HL-60/S4 (cell line): ENCODE data around the gene NES.

Experiments used
- in situ Hi-C: fragments of 300-500 bp; cut with MboI; formaldehyde crosslinking; loops from 2 replicates; pipeline ENCODE4 v1.14.3; 2022; ENCODE audit warnings: low sequenced_read_pairs

The NES gene

DNA sequence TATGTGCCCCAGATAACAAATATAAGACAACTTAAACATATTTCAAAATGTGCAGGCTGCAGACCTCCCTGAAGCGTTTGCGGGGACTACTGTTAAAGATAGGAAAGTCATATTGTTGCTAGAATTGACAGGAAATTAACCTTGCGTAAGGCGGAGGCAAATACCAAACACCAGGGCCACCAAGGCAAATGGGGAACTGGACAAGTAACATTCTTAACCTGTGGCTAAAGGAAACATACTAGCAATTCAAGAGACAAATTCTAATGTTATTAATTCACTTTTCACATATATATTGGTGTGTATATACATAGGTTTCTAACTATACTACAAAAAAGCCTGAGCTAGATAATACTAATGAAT lies 51.1 kb downstream of the NES start:
- in situ Hi-C loops = loop anchor here (5.0 kb wide), 1 partner anchor 46 kb away; no protein-coding TSS in a partner anchor

- in situ Hi-C loops = loop anchor here (5.0 kb wide), 1 partner anchor 47 kb away; no protein-coding TSS in a partner anchor
Observed at GRCh38 chr1:156625436-156626078, 51.6 kb downstream of the NES start.

DNA sequence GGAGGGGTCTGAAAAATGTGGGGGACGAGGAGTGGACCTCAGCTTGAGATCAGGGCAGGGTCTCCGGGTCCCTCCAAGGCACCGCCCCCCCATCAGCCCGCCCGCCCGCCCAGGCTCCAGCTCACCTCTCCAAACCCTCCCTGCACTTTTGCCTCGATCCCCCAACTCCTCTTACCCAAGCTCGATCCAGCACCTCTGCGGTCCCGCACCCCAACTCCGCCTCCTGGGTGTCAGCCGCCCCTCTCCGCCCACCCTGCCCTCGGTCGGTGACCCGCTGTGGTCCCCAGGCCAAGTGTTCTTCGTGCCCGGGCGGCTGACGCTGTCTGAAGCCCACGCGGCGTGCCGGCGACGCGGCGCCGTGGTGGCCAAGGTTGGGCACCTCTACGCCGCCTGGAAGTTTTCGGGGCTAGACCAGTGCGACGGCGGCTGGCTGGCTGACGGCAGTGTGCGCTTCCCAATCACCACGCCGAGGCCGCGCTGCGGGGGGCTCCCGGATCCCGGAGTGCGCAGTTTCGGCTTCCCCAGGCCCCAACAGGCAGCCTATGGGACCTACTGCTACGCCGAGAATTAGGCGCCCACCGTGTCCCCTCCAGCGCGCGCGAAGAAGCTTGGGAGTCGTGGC lies 52.3 kb downstream of the NES start:
- in situ Hi-C loops = loop anchor here (5.0 kb wide), 1 partner anchor 47 kb away; no protein-coding TSS in a partner anchor

GRCh38 chr1:156623946-156624813 lies 53.0 kb downstream of the NES start:
- in situ Hi-C loops = no loop called here

- in situ Hi-C loops = no loop called here
Observed at GRCh38 chr1:156622581-156623297, 54.5 kb downstream of the NES start.

- in situ Hi-C loops = loop anchor here (10.0 kb wide), 1 partner anchor 245 kb away; no protein-coding TSS in a partner anchor
Observed at GRCh38 chr1:156619582-156619955, 57.6 kb downstream of the NES start.

- in situ Hi-C loops = loop anchor here (10.0 kb wide), 1 partner anchor 244 kb away; no protein-coding TSS in a partner anchor
Observed at GRCh38 chr1:156618853-156619581, 58.2 kb downstream of the NES start, which contains the start of gene HAPLN2. Gene HAPLN2, plus strand, starts transcription at chr1:156619415. Its CDS starts 4,076 bp downstream, at chr1:156623491.
